BE2C (cell line): ENCODE measurements around the gene KDM5B.

Experiments
- DNase-seq: peaks from one replicate; pipeline ENCODE4 v3.0.0-alpha.2; 2020
- H3K27me3 ChIP-seq: fragments of 250-450 bp; sonication (Bioruptor Pico); 2 replicates; pipeline ENCODE4 v1.5.1; 2020; ENCODE audit warnings: mild to moderate bottlenecking
- H3K36me3 ChIP-seq: fragments of 250-450 bp; sonication (Bioruptor Pico); 2 replicates; pipeline ENCODE4 v1.5.1; 2020; ENCODE audit warnings: mild to moderate bottlenecking
- H3K4me1 ChIP-seq: fragments of 250-450 bp; sonication (Bioruptor Pico); 2 replicates; pipeline ENCODE4 v1.5.1; 2020
- H3K4me3 ChIP-seq: 2 replicates; pipeline ENCODE4 v1.5.1; 2011; ENCODE audit warnings: low read depth, low read length
- H3K9me3 ChIP-seq: fragments of 250-450 bp; sonication (Bioruptor Pico); 2 replicates; pipeline ENCODE4 v1.5.1; 2020
- TF ChIP-seq, protein P1 (sequence below): IDR thresholded peaks from 2 replicates; pipeline ENCODE4 v1.5.1; 2012; ENCODE audit warnings: mild to moderate bottlenecking, low read depth, low read length

Gene KDM5B

DNA sequence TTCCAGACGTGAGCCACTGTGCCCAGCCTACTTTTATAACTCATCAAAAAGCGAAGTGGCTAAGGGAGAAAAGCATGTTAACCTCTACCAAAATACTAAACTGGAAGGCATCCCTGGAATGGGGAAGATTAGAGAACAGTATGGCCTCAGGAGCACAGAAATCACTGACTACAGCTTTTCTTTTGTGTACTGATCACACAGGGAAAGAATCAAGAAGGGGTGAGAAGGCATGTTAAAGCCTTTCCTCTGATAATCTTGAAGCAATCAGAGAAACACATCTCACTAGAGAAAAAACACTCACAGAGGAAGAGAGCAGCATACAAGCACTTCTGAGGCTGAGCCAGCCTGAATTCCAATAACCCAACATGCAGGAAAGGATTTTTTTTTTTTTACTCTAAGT, 13.2 kb upstream of the KDM5B start:
- TF ChIP-seq, protein P1, sequence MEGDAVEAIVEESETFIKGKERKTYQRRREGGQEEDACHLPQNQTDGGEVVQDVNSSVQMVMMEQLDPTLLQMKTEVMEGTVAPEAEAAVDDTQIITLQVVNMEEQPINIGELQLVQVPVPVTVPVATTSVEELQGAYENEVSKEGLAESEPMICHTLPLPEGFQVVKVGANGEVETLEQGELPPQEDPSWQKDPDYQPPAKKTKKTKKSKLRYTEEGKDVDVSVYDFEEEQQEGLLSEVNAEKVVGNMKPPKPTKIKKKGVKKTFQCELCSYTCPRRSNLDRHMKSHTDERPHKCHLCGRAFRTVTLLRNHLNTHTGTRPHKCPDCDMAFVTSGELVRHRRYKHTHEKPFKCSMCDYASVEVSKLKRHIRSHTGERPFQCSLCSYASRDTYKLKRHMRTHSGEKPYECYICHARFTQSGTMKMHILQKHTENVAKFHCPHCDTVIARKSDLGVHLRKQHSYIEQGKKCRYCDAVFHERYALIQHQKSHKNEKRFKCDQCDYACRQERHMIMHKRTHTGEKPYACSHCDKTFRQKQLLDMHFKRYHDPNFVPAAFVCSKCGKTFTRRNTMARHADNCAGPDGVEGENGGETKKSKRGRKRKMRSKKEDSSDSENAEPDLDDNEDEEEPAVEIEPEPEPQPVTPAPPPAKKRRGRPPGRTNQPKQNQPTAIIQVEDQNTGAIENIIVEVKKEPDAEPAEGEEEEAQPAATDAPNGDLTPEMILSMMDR: no peak
- no peaks in the 10 kb centered on the region for H3K27me3 ChIP-seq
- no peaks in the 10 kb centered on the region for H3K4me1 ChIP-seq

DNA sequence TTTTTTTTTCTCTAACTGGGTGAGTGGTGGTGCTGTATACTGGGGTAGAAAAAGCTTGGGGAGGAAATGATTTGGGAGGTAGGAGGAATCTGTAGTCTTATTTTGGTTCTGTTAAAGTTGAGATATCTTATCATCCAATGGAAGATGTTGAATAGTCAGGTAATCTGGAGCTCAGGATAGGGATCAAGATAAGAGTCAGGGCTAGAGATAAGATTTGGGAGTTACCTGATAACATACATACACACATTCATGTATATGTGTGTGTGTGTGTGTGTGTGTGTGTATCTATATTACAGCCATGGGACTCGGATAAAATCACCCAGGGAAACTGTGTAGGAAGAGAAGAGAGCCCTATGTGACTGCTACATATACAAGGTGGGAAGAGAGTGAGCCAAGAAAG, 10.6 kb upstream of the KDM5B start:
- no peaks in the 10 kb centered on the region for H3K4me1 ChIP-seq
- no peaks in the 10 kb centered on the region for H3K27me3 ChIP-seq
- no peak overlapping the region for H3K4me3 ChIP-seq
- TF ChIP-seq, protein P1: no peak
- DNase-seq: no peak
- H3K9me3 ChIP-seq: no peaks in the 10 kb centered on the region
- H3K36me3 ChIP-seq: no peaks in the 10 kb centered on the region

More for the DNA sequence above, 13.2 kb upstream of the KDM5B start:
- no peak for DNase-seq
- no peak overlapping the region for H3K4me3 ChIP-seq
- no peaks in the 10 kb centered on the region for H3K36me3 ChIP-seq
- H3K9me3 ChIP-seq: no peaks in the 10 kb centered on the region

DNA sequence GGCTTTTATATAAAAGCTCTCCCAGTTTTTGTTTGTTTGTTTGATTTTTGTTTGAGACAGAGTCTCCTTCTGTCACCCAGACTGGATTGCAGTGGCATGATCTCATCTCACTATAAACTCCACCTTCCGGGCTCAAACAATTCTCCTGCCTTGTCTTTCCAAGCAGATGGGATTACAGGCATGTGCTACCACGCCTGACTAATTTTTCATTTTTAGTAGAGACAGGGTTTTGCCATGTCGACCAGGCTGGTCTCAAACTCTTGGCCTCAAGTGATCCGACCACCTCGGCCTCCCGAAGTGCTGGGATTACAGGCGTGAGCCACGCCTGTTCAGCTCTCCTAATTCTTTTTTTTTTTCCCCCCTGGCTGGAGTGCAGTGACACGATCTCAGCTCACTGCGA, 6.9 kb upstream of the KDM5B start:
- H3K4me1 ChIP-seq: no peaks in the 10 kb centered on the region; the same call in 1 of the 2 replicates
- no peaks in the 10 kb centered on the region for H3K9me3 ChIP-seq
- DNase-seq: no peak
- H3K27me3 ChIP-seq: peaks cover 6% of the 10 kb centered on the region
- H3K4me3 ChIP-seq: no peak overlapping the region
- TF ChIP-seq, protein P1: no peak
- H3K36me3 ChIP-seq: no peaks in the 10 kb centered on the region

DNA sequence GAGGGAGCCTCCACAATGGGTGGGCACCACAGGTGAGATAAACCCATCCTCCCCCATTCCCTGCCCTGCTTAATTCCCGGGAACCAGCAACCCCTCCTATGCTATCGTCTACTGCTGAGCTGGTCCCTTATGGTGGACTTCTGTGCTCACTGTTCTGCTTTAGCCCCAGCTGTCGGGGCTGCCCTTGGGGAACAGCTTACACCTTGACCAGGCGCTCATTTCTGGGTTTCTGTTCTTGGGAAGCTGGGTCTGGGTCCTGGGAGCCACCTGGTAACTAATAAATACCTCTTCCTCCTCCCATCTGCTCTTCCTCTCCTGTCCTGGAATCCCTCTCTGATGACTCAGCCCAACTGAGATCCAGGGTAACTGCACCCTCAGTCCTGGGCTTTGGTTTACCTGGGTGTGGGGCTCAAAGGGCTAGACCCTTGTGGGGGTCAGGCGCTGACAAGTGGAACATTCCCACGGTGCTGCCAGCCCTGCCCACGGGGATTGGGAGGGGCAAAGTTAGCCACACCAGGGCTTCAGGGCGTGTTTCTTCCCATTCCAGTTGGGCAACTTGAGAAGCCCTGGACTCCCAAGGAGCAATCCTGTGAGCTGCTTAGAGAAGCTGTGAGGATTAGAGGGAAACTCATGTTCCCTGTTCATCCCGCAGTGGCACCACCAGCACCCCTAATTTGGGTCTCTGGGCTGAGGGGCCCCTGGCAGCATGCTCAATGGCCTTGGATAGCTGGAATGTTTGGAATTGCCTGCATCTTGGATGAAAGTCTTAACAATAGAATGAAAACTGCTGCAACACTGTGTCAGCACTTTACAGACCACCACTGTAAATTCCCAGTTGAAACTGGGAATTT, 4.2 kb upstream of the KDM5B start:
- DNase-seq: no peak
- no peaks in the 10 kb centered on the region for H3K9me3 ChIP-seq
- TF ChIP-seq, protein P1: no peak
- H3K27me3 ChIP-seq: peaks cover 6% of the 10 kb centered on the region
- no peaks in the 10 kb centered on the region; the same call in 1 of the 2 replicates for H3K4me1 ChIP-seq
- H3K4me3 ChIP-seq: no peak overlapping the region
- no peaks in the 10 kb centered on the region for H3K36me3 ChIP-seq

DNA sequence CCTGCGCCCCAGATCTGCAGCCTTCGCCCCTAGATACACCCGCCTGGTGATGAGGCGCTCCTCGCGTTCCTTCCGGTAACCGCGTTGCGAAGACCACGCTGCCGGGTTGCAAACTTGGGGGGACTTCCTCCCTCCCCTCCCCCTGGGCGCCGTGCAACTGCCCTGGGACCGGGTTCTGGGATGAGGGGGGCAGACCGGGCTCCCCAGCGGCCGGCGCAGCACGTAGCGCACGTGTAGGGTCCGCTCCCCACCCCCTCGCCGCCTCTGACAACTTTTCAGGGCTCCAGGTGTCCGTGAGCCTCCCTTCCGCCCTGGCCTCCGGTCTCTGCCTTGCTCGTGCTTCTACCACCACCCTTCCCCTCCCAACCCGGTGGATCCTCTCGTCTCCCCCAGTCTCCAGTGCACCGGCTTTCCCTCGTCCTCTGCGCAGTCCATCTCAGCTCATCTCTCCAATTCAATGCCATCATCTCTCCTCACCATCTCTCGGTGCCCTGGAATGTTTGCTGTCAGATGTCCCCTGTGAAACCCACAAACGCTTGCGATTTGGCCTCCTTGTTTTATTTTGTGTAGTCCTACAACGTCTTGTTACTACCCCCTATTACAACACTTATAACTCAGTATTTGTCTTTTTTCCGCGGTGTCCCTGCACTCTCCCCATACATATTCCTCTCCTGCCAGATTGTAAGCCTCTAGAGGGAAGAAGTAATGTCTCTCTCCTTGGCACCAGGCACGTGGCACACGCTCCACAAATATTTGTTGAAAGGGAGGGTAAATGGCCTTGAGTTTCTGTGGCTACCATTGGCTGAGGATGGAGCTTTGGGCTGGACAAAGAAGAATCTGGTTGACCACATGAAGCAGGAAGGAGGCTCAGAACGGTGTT, 3.3 kb upstream of the KDM5B start:
- no peaks in the 10 kb centered on the region for H3K36me3 ChIP-seq
- DNase-seq: no peak
- no peaks in the 10 kb centered on the region; the same call in 1 of the 2 replicates for H3K4me1 ChIP-seq
- H3K27me3 ChIP-seq: peaks cover 6% of the 10 kb centered on the region
- TF ChIP-seq, protein P1: no peak
- peak overlapping the region; percentile 80 for H3K4me3 ChIP-seq
- no peaks in the 10 kb centered on the region for H3K9me3 ChIP-seq
